HS-5 (cell line): Measurements from ENCODE around the gene ZFYVE27.

Experiments
- DNase-seq: peaks from one replicate; pipeline ENCODE4 v3.0.0-alpha.2; 2012; ENCODE audit warnings: low read depth

Gene ZFYVE27

GRCh38 chr10:97795886-97796285 lies 59.0 kb downstream of the ZFYVE27 start:
- DNase-seq: no peak

GRCh38 chr10:97796651-97797050 lies 59.7 kb downstream of the ZFYVE27 start:
- no peak for DNase-seq

GRCh38 chr10:97798958-97799610 lies 62.2 kb downstream of the ZFYVE27 start:
- no peak for DNase-seq

GRCh38 chr10:97800474-97800873 lies 63.5 kb downstream of the ZFYVE27 start:
- no peak for DNase-seq

- DNase-seq: no peak
Measured at GRCh38 chr10:97801422-97801821, 64.5 kb downstream of the ZFYVE27 start.

- no peak for DNase-seq
Measured at GRCh38 chr10:97805096-97805884, 68.4 kb downstream of the ZFYVE27 start.

GRCh38 chr10:97805949-97806348 lies 69.0 kb downstream of the ZFYVE27 start:
- no peak for DNase-seq

- no peak for DNase-seq
Measured at GRCh38 chr10:97810446-97810845, 73.5 kb downstream of the ZFYVE27 start.
